Upper lobe of left lung (tissue), 6 donors: ENCODE data around the gene SPOCK2. TPM values are rescaled to one million over a fixed set of nuclear protein-coding genes. Genes with fewer than 3 reads are reported as not detected.

Experiments
- ATAC-seq, 2 donors: fragments of 200-7000 bp; cut with Tn5 transposase; one replicate each; pipeline ENCODE4 v1.9.1; 2022; ENCODE audit warnings: mild to moderate bottlenecking in 2 of 2, moderate library complexity in 2 of 2; ENCODE audit not compliant: low FRiP score in 2 of 2
- DNase-seq, 2 donors: peaks; one replicate each; pipeline ENCODE4 v3.0.0-alpha.2; 2019 to 2020
- H3K27ac ChIP-seq, 4 donors: fragments of 200-600 bp; sonication (generic); one replicate each; pipeline ENCODE4 v1.5.1; 2016 to 2019
- H3K27me3 ChIP-seq, 4 donors: fragments of 200-600 bp; sonication (generic); one replicate each; pipeline ENCODE4 v1.5.1; 2017 to 2019
- H3K36me3 ChIP-seq, 4 donors: fragments of 200-600 bp; sonication (generic); one replicate each; pipeline ENCODE4 v1.5.1; 2016 to 2019
- H3K4me1 ChIP-seq, 4 donors: fragments of 200-600 bp; sonication (generic); one replicate each; pipeline ENCODE4 v1.5.1; 2018 to 2019
- H3K4me3 ChIP-seq, 4 donors: fragments of 200-600 bp; sonication (generic); one replicate each; pipeline ENCODE4 v1.5.1; 2017 to 2019; ENCODE audit warnings: mild to moderate bottlenecking in 2 of 4, moderate library complexity in 1 of 4
- H3K9me3 ChIP-seq, 4 donors: fragments of 200-600 bp; sonication (generic); one replicate each; pipeline ENCODE4 v1.5.1; 2018 to 2019
- CTCF ChIP-seq, 6 experiments: fragments of 450-650 bp in 4 of 6; fragments of 200-600 bp in 2 of 6; sonication (generic) in 2 of 6; IDR thresholded peaks; one replicate each; pipeline ENCODE4 v1.5.1; 2016 to 2019; ENCODE audit warnings: antibody characterized with exemption in 6 of 6
- EP300 ChIP-seq, 4 donors: sonication (generic); formaldehyde crosslinking; IDR thresholded peaks; one replicate each; pipeline ENCODE4 v1.5.1; 2017; ENCODE audit warnings: antibody characterized with exemption in 4 of 4, control low read depth in 2 of 4
- POLR2A ChIP-seq, 4 donors: fragments of 450-650 bp; IDR thresholded peaks; one replicate each; pipeline ENCODE4 v1.5.1; 2016 to 2017; ENCODE audit warnings: antibody characterized with exemption in 4 of 4, mild to moderate bottlenecking in 2 of 4
- POLR2AphosphoS5 ChIP-seq, 2 donors: sonication (generic); formaldehyde crosslinking; IDR thresholded peaks; one replicate each; pipeline ENCODE4 v1.5.1; 2017; ENCODE audit warnings: antibody characterized with exemption in 2 of 2
- WGBS, 2 donors: methylation state at CpG; one replicate each; pipeline ENCODE4 v1.1.5; 2017 to 2018; 5-methylcytosine and 5-hydroxymethylcytosine counted together
- total RNA-seq, 6 donors: library from RNA; depleted of rRNA in 4 of 6; stranded (reverse); fragments of >200 nt in 4 of 6; gene quantifications; one replicate each; pipeline versions ENCODE4 v1.1.0 to v1.2.1, GENCODE V29; 2016 to 2021
- donor health status: DM: no; HTN: no; CAD: no; lungs with moderate emphysema.
- donor health status: DM: no; HTN: yes; CAD: no; lungs with severe emphysema.

Gene SPOCK2
- total RNA-seq, 6 donors from 2014 or later: 62.9 to 532 (median 159) TPM

GRCh38 chr10:72027498-72027897 is 60.9 kb downstream of the SPOCK2 start:
- peak overlapping the region in 2 of 4 donors; percentile 50 to 56 for H3K27ac ChIP-seq
- peak in 1 of 2 donors; percentile 55 for ATAC-seq
- no peak for DNase-seq

GRCh38 chr10:72026278-72027111 is 61.9 kb downstream of the SPOCK2 start:
- DNase-seq (peak in 1 of 2 donors; percentile 48), ATAC-seq (peak in 1 of 2 donors; percentile 87)
- H3K4me1 ChIP-seq: peaks cover 9 to 35% (median 23%) of the 10 kb centered on the region in 4 donors
- no peaks in the 10 kb centered on the region for H3K27me3 ChIP-seq
- TF ChIP-seq POLR2A (IDR thresholded peaks at IDR 0.05) (no peak), EP300 (IDR thresholded peaks at IDR 0.05) (peak in 1 of 4 donors; percentile 27), POLR2AphosphoS5 (IDR thresholded peaks at IDR 0.05) (no peak), CTCF (IDR thresholded peaks at IDR 0.05) (no peak)
- H3K27ac ChIP-seq: peak overlapping the region; percentile 45 to 60 (median 53)
- H3K9me3 ChIP-seq: no peaks in the 10 kb centered on the region
- WGBS, 2 donors: 63 to 68% methylated on average over 13 to 14 of the region's 14 CpGs
- H3K4me3 ChIP-seq: no peak overlapping the region
- H3K36me3 ChIP-seq: no peaks in the 10 kb centered on the region

More at GRCh38 chr10:72027498-72027897, 60.9 kb downstream of the SPOCK2 start:
- H3K9me3 ChIP-seq: no peaks in the 10 kb centered on the region
- peaks cover 12 to 30% (median 20%) of the 10 kb centered on the region in 4 donors for H3K4me1 ChIP-seq
- TF ChIP-seq EP300 (IDR thresholded peaks at IDR 0.05) (no peak), POLR2AphosphoS5 (IDR thresholded peaks at IDR 0.05) (no peak), POLR2A (IDR thresholded peaks at IDR 0.05) (no peak), CTCF (IDR thresholded peaks at IDR 0.05) (no peak)
- WGBS, 2 donors: 77 to 78% methylated on average over 6 of the region's 6 CpGs
- H3K4me3 ChIP-seq: no peak overlapping the region
- H3K27me3 ChIP-seq: no peaks in the 10 kb centered on the region
- no peaks in the 10 kb centered on the region for H3K36me3 ChIP-seq

GRCh38 chr10:72025832-72026231 is 62.5 kb downstream of the SPOCK2 start:
- no peaks in the 10 kb centered on the region for H3K9me3 ChIP-seq
- H3K36me3 ChIP-seq: no peaks in the 10 kb centered on the region
- DNase-seq (no peak), ATAC-seq (no peak)
- H3K4me3 ChIP-seq: no peak overlapping the region
- WGBS, 2 donors: 78 to 88% methylated on average over 5 of the region's 5 CpGs
- H3K4me1 ChIP-seq: peaks cover 10 to 34% (median 23%) of the 10 kb centered on the region in 4 donors
- no peaks in the 10 kb centered on the region for H3K27me3 ChIP-seq
- TF ChIP-seq POLR2AphosphoS5 (IDR thresholded peaks at IDR 0.05): no peak
- TF ChIP-seq EP300 (IDR thresholded peaks at IDR 0.05): no peak
- no peak for TF ChIP-seq CTCF (IDR thresholded peaks at IDR 0.05)
- no peak for TF ChIP-seq POLR2A (IDR thresholded peaks at IDR 0.05)
- peak overlapping the region in 3 of 4 donors; percentile 45 to 56 (median 50) for H3K27ac ChIP-seq

- H3K4me3 ChIP-seq: no peak overlapping the region
- peaks cover 8 to 30% (median 24%) of the 10 kb centered on the region in 4 donors for H3K4me1 ChIP-seq
- H3K27me3 ChIP-seq: no peaks in the 10 kb centered on the region
- peak overlapping the region in 2 of 4 donors; percentile 50 to 56 for H3K27ac ChIP-seq
- whole genome bisulfite sequencing, 2 donors: 92 to 93% methylated on average over 8 of the region's 8 CpGs
- no peak for DNase-seq
- no peak for ATAC-seq
- H3K36me3 ChIP-seq: no peaks in the 10 kb centered on the region
- TF ChIP-seq EP300 (IDR thresholded peaks at IDR 0.05) (no peak), CTCF (IDR thresholded peaks at IDR 0.05) (no peak), POLR2A (IDR thresholded peaks at IDR 0.05) (no peak), POLR2AphosphoS5 (IDR thresholded peaks at IDR 0.05) (no peak)
- no peaks in the 10 kb centered on the region for H3K9me3 ChIP-seq
Measured at GRCh38 chr10:72025400-72025799, 63.0 kb downstream of the SPOCK2 start.
